ENCODE measurements around the gene RIPOR2. TPM values are rescaled to one million over a fixed set of nuclear protein-coding genes. Genes with fewer than 3 reads are reported as not detected.

The RIPOR2 gene
- total RNA-seq, 4 donors from 2014 or later: 8.8 to 27.0 (median 19.0) TPM

DNA sequence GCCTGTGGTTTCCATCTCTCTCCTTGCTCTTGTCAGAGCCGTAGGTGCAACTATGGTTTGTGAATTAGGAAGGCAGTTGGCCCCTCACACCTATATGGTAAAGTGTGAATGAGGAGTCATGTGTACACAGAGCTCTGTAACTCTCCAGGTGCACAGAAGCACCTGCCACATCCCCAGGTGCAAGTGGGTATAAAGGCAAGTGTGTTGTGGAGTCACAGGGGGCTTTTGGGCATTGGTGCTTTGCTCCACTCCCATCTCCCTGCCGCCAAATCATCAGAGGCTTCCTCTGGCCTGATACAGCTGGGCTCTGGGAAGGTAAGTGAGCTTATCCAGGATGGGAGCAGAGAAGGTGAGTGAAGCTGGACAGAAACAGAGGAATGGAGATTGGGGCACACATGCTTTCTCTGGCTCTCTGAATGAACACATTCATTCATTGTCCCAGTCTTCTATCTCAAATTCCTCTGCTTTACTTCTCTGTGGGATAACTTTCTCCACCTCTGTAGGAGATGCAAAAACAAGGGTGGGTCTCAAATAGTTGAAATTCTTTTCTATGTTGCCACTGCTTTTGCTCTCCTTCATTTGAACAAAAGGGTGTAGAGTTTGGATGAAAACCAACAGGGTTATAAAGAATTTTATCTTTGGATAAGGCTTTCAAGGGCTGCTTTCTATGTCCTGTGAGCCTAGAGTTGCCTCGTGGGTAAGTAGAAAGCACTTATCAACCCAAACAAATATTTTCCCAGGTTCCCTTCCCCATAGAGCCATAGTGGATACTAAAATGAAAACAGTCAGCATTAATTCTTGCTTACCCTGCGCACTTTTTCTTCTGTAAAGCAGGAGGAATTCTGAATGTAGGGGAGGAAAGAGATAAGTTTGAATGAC is 45.0 kb upstream of the RIPOR2 start:
- Histone ChIP-seq H3K4me1 (peaks cover 0 to 44% (median 6%) of the 10 kb centered on the region in 4 donors), H3K27ac (peak overlapping the region in 2 of 4 donors; percentile 1 to 63), H3K9me3 (no peaks in the 10 kb centered on the region), H3K27me3 (no peaks in the 10 kb centered on the region), H3K4me3 (no peak overlapping the region), H3K36me3 (no peaks in the 10 kb centered on the region)
- DNase-seq (ENCODE audit: low spot score in 2 of 2): no peak
- WGBS, 2 donors: 63 to 65% methylated on average over 4 of the region's 4 CpGs
- TF ChIP-seq, protein P1, sequence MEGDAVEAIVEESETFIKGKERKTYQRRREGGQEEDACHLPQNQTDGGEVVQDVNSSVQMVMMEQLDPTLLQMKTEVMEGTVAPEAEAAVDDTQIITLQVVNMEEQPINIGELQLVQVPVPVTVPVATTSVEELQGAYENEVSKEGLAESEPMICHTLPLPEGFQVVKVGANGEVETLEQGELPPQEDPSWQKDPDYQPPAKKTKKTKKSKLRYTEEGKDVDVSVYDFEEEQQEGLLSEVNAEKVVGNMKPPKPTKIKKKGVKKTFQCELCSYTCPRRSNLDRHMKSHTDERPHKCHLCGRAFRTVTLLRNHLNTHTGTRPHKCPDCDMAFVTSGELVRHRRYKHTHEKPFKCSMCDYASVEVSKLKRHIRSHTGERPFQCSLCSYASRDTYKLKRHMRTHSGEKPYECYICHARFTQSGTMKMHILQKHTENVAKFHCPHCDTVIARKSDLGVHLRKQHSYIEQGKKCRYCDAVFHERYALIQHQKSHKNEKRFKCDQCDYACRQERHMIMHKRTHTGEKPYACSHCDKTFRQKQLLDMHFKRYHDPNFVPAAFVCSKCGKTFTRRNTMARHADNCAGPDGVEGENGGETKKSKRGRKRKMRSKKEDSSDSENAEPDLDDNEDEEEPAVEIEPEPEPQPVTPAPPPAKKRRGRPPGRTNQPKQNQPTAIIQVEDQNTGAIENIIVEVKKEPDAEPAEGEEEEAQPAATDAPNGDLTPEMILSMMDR (IDR thresholded peaks at IDR 0.05): no peak
- TF ChIP-seq EP300 (IDR thresholded peaks at IDR 0.05) (no peak), POLR2A (IDR thresholded peaks at IDR 0.05) (no peak)

DNA sequence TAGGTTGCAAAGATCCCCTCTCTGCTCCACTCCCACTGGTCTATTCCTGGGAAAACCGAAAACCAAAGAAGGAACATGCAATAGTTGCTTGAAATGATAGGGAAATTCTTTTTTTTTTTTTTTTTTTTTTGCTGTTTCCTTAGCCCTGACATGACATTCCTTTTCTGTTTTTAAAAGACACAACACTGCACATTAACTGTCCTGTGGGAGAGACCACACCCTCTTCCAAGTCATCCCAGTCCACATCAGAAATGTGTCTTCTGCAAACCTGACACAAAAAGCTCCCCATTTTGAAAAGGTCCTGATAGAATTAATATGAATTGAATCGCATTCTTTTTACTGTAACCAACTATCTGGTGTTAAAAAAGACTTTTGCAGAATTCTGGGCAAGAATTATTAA is 43.4 kb upstream of the RIPOR2 start:
- Histone ChIP-seq H3K9me3 (no peaks in the 10 kb centered on the region), H3K36me3 (no peaks in the 10 kb centered on the region), H3K4me3 (no peak overlapping the region), H3K27me3 (no peaks in the 10 kb centered on the region), H3K27ac (no peak overlapping the region), H3K4me1 (peaks cover 0 to 44% (median 6%) of the 10 kb centered on the region in 4 donors)
- TF ChIP-seq POLR2A (IDR thresholded peaks at IDR 0.05) (no peak), EP300 (IDR thresholded peaks at IDR 0.05) (no peak)
- TF ChIP-seq, protein P1 (IDR thresholded peaks at IDR 0.05): no peak
- DNase-seq (ENCODE audit: low spot score in 2 of 2): no peak
- WGBS, 2 donors: 74 to 77% methylated on average over 2 of the region's 2 CpGs

DNA sequence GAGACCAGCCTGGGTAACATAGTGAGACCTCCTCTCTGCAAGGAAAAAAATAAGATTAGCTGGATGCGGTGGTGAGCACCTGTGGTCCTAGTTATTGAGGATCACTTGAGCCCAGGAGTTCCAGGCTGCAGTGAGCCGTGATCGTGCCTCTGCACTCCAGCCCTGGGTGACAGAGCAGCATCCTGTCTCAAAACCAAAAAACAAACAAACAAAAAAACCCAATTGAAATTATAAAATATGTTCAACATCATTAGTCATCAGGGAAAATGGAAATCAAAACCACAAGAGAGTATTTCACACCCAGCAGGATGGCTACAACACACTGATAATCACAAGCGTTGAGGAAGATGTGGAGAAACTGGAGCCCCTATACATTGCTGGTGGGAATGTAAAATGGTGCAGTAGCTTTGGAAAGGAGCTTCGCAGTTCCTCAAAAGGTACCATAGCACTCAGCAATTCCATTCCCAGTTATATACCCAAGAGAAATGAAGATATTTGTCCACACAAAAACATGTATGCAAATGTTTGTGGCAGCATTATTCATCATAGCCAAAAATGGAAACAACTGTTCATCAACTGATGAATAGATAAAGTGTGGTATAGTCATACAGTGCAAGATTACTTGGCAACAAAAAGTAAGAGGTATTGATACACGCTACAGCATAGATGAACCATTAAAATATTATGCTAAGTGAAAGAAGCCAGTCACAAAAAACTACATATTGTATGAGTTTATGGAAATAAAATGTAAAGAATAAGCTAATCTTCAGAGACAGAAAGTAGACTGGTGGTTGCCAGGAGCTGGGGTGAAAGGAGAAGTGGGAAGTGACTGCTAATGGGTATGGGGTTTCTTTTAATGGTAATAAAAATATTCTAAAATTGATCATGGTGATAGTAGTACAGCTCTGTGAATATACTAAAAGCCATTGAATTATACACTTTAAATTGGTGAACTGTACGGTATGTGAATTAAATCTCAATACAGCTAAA is 38.7 kb upstream of the RIPOR2 start:
- no peak for DNase-seq (ENCODE audit: low spot score in 2 of 2)
- Histone ChIP-seq H3K4me1 (peaks cover 0 to 10% (median 0%) of the 10 kb centered on the region in 4 donors), H3K36me3 (no peaks in the 10 kb centered on the region), H3K27ac (no peak overlapping the region), H3K27me3 (no peaks in the 10 kb centered on the region), H3K4me3 (no peak overlapping the region), H3K9me3 (no peaks in the 10 kb centered on the region)
- 85% methylated on average over 7 of the region's 7 CpGs for WGBS, 2 donors
- TF ChIP-seq, protein P1 (IDR thresholded peaks at IDR 0.05): no peak
- TF ChIP-seq EP300 (IDR thresholded peaks at IDR 0.05) (no peak), POLR2A (IDR thresholded peaks at IDR 0.05) (no peak)

DNA sequence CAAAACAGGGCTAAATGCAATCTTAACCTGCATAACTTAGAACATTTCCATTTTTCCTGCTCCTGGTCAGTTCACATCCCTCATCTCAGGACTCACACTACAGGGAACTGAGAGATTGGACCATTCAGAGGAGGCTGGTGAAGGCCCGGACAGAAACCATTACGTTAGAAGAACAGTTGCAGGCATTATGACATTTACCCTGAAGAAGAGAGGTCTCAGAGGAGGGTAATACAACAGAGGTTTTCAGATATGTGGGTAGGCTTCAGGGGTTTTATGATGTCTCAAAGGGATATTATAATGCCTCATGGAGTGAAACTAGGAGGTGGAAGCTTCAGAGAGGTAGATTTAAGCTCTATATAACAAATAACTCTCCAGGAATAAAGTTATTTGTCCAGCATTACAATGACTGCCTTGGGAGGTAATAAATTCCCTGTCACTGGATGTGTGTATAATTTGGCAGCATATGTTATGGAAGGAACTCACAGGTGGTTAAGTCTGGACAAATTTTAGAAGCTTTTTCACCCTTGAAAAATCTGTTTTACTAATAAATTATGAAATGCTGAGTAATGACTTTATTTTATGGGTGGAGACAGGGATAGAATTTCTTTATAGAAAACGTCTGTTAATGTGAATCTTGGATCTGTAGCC is 36.7 kb upstream of the RIPOR2 start:
- TF ChIP-seq EP300 (IDR thresholded peaks at IDR 0.05): no peak
- TF ChIP-seq, protein P1 (IDR thresholded peaks at IDR 0.05): no peak
- no peak for TF ChIP-seq POLR2A (IDR thresholded peaks at IDR 0.05)
- H3K27ac ChIP-seq: no peak overlapping the region
- no peaks in the 10 kb centered on the region for H3K9me3 ChIP-seq
- H3K27me3 ChIP-seq: no peaks in the 10 kb centered on the region
- WGBS, 2 donors: 25 to 38% methylated on average over 3 of the region's 3 CpGs
- no peaks in the 10 kb centered on the region for H3K4me1 ChIP-seq
- no peak overlapping the region for H3K4me3 ChIP-seq
- DNase-seq (ENCODE audit: low spot score in 2 of 2): no peak
- H3K36me3 ChIP-seq: no peaks in the 10 kb centered on the region

All from tibial nerve (tissue), 4 donors.